ENCODE data around the gene TPO. TPM values are rescaled to one million over a fixed set of nuclear protein-coding genes. Genes with fewer than 3 reads are reported as not detected.

TPO gene
- total RNA-seq, 2 donors from 2014 or later: 0.80 to 0.94 TPM

DNA sequence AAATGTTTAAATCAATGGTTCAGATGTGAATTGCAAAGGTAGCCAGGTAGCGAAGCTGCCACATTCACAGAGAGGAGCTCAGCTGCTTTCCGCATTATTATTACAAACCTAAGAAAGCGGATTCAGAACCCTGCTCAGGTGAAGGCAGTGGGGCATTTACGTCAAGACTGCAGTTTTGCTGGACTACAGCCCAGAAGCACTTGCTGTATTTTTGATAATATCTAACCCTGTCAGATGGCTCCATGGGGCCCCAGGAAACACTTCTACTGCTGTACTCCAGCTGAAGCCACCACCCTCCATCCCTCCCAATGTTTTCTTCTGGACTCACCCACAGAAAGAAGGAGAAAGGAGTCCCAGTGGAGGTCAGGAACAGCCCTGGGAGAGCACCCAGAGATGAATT, 96.9 kb downstream of the TPO start:
- no peaks in the 10 kb centered on the region for H3K4me1 ChIP-seq
- no peaks in the 10 kb centered on the region for H3K36me3 ChIP-seq
- no peaks in the 10 kb centered on the region for H3K27me3 ChIP-seq
- no peak overlapping the region for H3K27ac ChIP-seq
- DNase-seq: no peak
- TF ChIP-seq, protein P1, sequence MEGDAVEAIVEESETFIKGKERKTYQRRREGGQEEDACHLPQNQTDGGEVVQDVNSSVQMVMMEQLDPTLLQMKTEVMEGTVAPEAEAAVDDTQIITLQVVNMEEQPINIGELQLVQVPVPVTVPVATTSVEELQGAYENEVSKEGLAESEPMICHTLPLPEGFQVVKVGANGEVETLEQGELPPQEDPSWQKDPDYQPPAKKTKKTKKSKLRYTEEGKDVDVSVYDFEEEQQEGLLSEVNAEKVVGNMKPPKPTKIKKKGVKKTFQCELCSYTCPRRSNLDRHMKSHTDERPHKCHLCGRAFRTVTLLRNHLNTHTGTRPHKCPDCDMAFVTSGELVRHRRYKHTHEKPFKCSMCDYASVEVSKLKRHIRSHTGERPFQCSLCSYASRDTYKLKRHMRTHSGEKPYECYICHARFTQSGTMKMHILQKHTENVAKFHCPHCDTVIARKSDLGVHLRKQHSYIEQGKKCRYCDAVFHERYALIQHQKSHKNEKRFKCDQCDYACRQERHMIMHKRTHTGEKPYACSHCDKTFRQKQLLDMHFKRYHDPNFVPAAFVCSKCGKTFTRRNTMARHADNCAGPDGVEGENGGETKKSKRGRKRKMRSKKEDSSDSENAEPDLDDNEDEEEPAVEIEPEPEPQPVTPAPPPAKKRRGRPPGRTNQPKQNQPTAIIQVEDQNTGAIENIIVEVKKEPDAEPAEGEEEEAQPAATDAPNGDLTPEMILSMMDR (IDR thresholded peaks at IDR 0.05): no peak
- H3K4me3 ChIP-seq: no peak overlapping the region
- H3K9ac ChIP-seq (ENCODE audit: low read depth in 2 of 2, low read length in 2 of 2): no peak overlapping the region
- no peaks in the 10 kb centered on the region for H3K9me3 ChIP-seq
- intact Hi-C loops (cut with DNase I): no loop called here

DNA sequence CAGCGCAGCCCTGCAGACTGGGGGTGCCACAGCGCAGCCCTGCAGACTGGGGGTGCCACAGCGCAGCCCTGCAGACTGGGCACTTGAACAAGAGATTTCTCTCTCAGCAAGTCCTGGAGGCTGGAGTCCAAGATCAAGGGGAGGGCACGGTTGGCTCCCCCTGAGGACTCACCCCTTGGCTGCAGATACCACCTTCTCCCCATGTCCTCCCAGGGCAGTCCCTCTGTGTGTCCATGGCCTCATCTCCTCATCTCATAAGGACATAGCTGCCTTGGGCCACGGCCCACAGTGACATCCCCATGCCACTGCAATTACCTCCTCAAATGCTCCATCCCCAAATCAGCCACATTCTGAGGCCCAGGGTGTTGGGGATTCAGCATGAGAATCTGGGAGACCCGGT, 98.2 kb downstream of the TPO start:
- TF ChIP-seq, protein P1 (IDR thresholded peaks at IDR 0.05): no peak
- intact Hi-C loops (cut with DNase I): no loop called here
- H3K4me1 ChIP-seq: no peaks in the 10 kb centered on the region
- H3K9me3 ChIP-seq: no peaks in the 10 kb centered on the region
- H3K27me3 ChIP-seq: no peaks in the 10 kb centered on the region
- no peak overlapping the region for H3K9ac ChIP-seq (ENCODE audit: low read depth in 2 of 2, low read length in 2 of 2)
- no peak overlapping the region for H3K27ac ChIP-seq
- H3K36me3 ChIP-seq: no peaks in the 10 kb centered on the region
- DNase-seq: no peak
- H3K4me3 ChIP-seq: no peak overlapping the region

DNA sequence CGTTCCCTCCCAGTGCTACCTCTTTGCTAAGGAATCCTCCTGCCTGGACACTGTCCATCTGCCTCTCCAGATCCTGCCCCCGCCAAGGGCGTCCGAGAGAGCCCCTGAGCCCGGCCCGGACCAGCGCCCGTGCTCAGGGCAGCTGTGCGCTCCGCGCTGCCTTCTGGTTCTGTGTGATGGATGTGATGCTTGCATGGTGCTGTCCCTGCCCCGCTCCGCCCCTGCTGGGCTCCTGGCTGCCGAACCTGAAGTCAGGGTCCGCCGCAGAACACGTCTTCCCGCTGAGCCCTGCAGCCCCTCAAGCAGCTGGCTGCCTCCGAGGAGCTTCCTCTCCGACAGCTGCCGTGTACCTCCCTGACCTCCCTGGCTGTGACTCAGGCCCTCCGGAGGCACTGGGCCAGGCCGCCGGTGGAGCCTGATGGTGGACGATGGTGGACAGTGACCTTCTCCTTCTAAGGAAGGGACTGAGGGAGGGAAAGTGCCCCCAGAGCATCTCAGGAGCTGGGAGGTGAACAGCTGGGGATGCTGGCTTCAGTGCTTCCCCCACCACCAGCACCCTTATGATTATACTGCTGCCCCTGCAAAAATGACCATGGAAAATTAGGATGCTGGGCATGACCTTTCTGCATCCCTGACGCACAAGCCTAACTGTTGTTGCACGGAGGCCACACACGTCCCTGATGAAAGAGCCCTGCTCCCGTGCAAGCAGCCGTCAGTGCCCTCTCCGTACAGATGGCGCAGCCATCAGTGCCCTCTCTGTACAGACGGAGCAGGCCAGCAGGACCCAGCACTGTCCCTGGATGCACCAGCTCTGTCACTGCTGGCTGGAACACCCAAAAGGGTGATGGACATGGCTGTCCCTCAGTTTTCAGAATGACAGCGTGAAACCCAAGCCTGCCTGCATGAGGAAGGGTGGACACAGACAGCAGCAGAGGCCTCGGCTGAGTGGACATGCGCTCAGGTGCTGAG, 99.3 kb downstream of the TPO start:
- Histone ChIP-seq H3K9ac (ENCODE audit: low read depth in 2 of 2, low read length in 2 of 2) (no peak overlapping the region), H3K4me1 (no peaks in the 10 kb centered on the region), H3K4me3 (no peak overlapping the region), H3K27ac (no peak overlapping the region), H3K27me3 (no peaks in the 10 kb centered on the region), H3K36me3 (no peaks in the 10 kb centered on the region), H3K9me3 (no peaks in the 10 kb centered on the region)
- DNase-seq: no peak
- TF ChIP-seq, protein P1 (IDR thresholded peaks at IDR 0.05): no peak
- intact Hi-C loops (cut with DNase I): no loop called here

DNA sequence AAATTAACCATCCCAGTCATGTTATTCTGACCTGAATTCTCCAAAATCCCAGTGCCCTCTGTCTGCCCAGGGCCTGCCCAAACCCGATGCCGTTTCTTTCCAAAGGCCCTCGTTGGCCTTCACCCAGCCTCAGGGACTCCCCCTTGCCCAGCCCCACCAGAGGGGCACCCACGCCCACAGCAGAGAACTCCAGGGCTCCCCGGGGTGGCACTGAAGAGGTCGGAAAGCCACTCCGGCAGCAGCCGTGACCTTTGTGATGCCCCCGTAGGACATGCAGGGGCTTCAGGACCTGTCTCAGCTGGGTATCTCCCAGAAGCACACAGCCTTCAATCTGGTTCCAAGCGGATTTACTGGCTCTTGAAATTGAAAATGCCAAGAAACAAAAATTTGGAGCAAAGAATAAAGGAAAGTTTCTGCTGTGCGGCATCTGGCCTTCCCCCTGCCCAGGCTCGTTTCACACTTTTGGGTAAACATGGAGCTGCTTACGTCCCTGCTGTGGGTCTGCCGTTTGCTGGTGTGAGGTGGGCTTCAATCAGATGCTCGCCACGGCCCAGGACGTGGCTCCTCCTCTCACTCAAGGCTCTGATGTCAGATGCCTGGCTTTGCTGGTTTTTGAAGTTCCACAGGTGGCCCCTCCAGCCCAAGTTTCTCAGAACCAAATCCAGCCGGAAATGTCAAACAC, 101.3 kb downstream of the TPO start:
- TF ChIP-seq, protein P1 (IDR thresholded peaks at IDR 0.05): no peak
- Histone ChIP-seq H3K4me1 (no peaks in the 10 kb centered on the region), H3K9me3 (no peaks in the 10 kb centered on the region), H3K4me3 (no peak overlapping the region), H3K27me3 (no peaks in the 10 kb centered on the region), H3K27ac (no peak overlapping the region), H3K9ac (ENCODE audit: low read depth in 2 of 2, low read length in 2 of 2) (no peak overlapping the region), H3K36me3 (no peaks in the 10 kb centered on the region)
- intact Hi-C loops (cut with DNase I): no loop called here
- DNase-seq: peak; percentile 2

DNA sequence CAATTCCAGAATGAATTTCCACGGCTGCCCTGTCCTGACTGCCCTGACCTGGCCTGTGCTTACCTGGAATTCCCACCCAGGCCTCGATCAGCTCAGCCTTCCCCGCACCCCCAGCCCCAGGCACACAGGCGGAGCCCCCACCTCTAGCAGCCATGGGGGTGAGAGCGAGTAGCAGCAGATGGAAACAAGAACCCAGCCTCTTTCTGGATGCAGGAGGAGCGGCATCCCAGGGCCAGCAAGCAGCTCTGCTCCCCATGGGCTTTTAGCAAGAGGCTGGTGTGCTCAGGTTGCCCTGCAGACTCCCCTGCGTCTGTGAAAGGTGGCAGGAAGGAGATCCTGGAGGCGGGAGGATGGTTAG, 101.8 kb downstream of the TPO start:
- H3K4me1 ChIP-seq: no peaks in the 10 kb centered on the region
- no peaks in the 10 kb centered on the region for H3K27me3 ChIP-seq
- H3K9ac ChIP-seq (ENCODE audit: low read depth in 2 of 2, low read length in 2 of 2): no peak overlapping the region
- H3K27ac ChIP-seq: no peak overlapping the region
- intact Hi-C loops (cut with DNase I): no loop called here
- no peak for DNase-seq
- H3K4me3 ChIP-seq: no peak overlapping the region
- TF ChIP-seq, protein P1 (IDR thresholded peaks at IDR 0.05): no peak
- no peaks in the 10 kb centered on the region for H3K9me3 ChIP-seq
- no peaks in the 10 kb centered on the region for H3K36me3 ChIP-seq
